Measurements from ENCODE around the gene NEK6.

Gene NEK6

DNA sequence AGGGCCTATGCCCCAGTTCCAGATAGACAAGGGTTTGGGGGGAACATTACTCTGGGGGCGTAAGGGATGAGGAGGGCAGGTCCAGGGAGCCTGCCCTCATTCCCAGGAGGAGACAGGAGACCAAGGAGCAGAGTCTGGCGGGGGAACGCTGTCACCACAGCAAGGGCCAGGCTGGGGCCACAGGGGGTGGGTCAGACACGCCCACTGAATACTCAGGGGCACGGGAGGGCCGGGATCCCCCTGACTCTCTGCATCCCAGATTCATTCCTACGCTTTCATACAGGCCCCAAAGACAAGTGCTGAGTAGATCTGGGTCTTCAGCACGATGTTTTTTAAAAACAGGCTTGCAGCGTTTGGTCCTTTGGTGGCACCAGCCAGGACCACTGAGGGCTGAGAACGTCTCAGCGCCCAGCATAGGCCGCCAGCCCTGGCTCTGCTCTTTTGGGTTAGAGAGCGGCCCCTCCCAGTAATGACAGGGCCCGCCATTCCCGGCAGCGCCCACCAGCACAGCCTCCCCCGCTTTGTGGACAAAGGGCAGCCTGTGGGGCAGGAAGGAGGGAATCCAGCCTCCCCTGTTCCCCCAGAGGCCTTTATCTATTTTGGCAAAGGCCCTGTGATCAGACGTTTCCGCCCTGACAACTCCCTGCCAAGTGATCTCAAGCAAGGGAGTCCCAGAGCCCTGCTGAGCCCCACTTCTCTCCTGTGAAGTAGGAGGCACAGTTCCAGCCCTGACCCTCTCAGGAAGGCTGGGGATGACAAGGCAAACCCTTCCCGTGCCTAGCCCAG, 24.9 kb downstream of the NEK6 start:
- no peak for DNase-seq (ENCODE audit: low read depth)
- no peak for TF ChIP-seq CTCF (conservative IDR thresholded peaks at IDR 0.05; ENCODE audit: low read depth, low read length)
- no peak overlapping the region for H3K4me3 ChIP-seq (ENCODE audit: low read length)

- no peak for TF ChIP-seq CTCF (conservative IDR thresholded peaks at IDR 0.05; ENCODE audit: low read depth, low read length)
- H3K4me3 ChIP-seq (ENCODE audit: low read length) = no peak overlapping the region
- no peak for DNase-seq (ENCODE audit: low read depth)
These were observed 25.6 kb downstream of the NEK6 start for GRCh38 chr9:124283228-124283814.

GRCh38 chr9:124284237-124284831, 26.6 kb downstream of the NEK6 start:
- H3K4me3 ChIP-seq (ENCODE audit: low read length) = no peak overlapping the region
- DNase-seq (ENCODE audit: low read depth) = no peak
- peak; percentile 6 for TF ChIP-seq CTCF (conservative IDR thresholded peaks at IDR 0.05; ENCODE audit: low read depth, low read length)

DNA sequence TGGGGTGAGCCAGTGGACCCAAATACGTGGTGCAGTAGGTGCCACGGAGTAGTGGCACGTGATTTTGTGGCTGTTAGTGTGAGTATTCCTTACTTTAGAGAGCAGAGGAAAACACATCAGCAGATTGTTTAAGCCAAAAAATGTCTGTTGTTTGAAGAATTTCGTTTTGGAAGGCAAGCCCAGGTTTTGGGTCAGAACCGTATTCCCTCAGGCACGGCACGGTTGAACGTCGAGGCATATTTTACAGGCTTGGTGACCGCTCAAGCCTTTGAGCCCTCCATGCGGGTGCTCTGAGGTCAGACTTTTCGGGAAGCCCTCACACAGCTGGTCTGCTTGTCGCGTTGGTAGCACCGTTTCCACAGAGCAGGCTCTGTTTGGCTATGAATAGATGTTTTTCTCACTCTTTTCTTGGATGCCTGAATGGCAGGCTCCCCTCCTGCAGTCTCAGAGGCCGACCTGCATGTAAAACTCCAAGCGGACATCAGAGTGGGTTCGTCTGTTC, 27.2 kb downstream of the NEK6 start:
- no peak overlapping the region for H3K4me3 ChIP-seq (ENCODE audit: low read length)
- TF ChIP-seq CTCF (conservative IDR thresholded peaks at IDR 0.05; ENCODE audit: low read depth, low read length) = no peak
- no peak for DNase-seq (ENCODE audit: low read depth)

GRCh38 chr9:124285490-124285889, 27.7 kb downstream of the NEK6 start:
- no peak for TF ChIP-seq CTCF (conservative IDR thresholded peaks at IDR 0.05; ENCODE audit: low read depth, low read length)
- no peak overlapping the region for H3K4me3 ChIP-seq (ENCODE audit: low read length)
- no peak for DNase-seq (ENCODE audit: low read depth)

GRCh38 chr9:124285903-124286291, 28.1 kb downstream of the NEK6 start:
- DNase-seq (ENCODE audit: low read depth) = peak; percentile 96
- TF ChIP-seq CTCF (conservative IDR thresholded peaks at IDR 0.05; ENCODE audit: low read depth, low read length) = no peak
- no peak overlapping the region for H3K4me3 ChIP-seq (ENCODE audit: low read length)

All from retinal pigment epithelial cell (primary cell).